Measurements from ENCODE around the gene ACSL1. TPM values are rescaled to one million over a fixed set of nuclear protein-coding genes. Genes with fewer than 3 reads are reported as not detected.

ACSL1 gene
- total RNA-seq, 1 experiment from 2014 or later = 12.5 TPM

GRCh38 chr4:184806711-184807110 is 19.1 kb downstream of the ACSL1 start:
- CTCF ChIA-PET = no interaction called here

GRCh38 chr4:184806229-184806550 is 19.6 kb downstream of the ACSL1 start:
- no peak for TF ChIP-seq RAD21 (IDR thresholded peaks at IDR 0.05; ENCODE audit: low read depth)
- DNase-seq (ENCODE audit: low read depth, low spot score) = no peak
- H4K20me1 ChIP-seq (ENCODE audit: insufficient read depth) = no peaks in the 10 kb centered on the region

More at GRCh38 chr4:184806711-184807110, 19.1 kb downstream of the ACSL1 start:
- ChIA-PET RAD21 (ENCODE audit: low non-redundant PET in 1 of 2, low total read pairs in 2 of 2, uncharacterized antibody in 2 of 2, unreplicated experiment in 2 of 2) (interaction anchor here in 1 of 2 experiments (0.5 kb wide), 1 partner anchor 22 kb away, joined by 6 read pairs; no protein-coding TSS in a partner anchor), POLR2A (no interaction called here)
- H3K36me3 ChIP-seq (ENCODE audit: control insufficient read depth in 1 of 2, insufficient read depth in 2 of 2, low read length in 2 of 2) = no peaks in the 10 kb centered on the region
- H3K4me3 ChIP-seq (replicated peaks in 1 of 2; ENCODE audit: low read depth in 1 of 2, low read length in 2 of 2) = no peak overlapping the region
- peaks cover 32 to 34% of the 10 kb centered on the region in 2 experiments for H3K4me1 ChIP-seq (ENCODE audit: control insufficient read depth in 1 of 2, insufficient read depth in 2 of 2, low read length in 2 of 2)
- no peak overlapping the region for H2AFZ ChIP-seq (ENCODE audit: low read depth, low read length, poor library complexity, severe bottlenecking)
- no peaks in the 10 kb centered on the region for H3K9me2 ChIP-seq (ENCODE audit: insufficient read depth)
- no peak for DNase-seq (ENCODE audit: low read depth, low spot score)
- H3K9me3 ChIP-seq (ENCODE audit: control insufficient read depth in 1 of 2, insufficient read depth in 1 of 2, low read depth in 1 of 2, low read length in 2 of 2) = no peaks in the 10 kb centered on the region
- TF ChIP-seq EGR1 (IDR thresholded peaks at IDR 0.05; ENCODE audit: low read depth) = no peak
- no peak for TF ChIP-seq POLR2A (IDR thresholded peaks at IDR 0.05; ENCODE audit: borderline replicate concordance, extremely low read depth, insufficient read depth, insufficient read length)
- TF ChIP-seq MAX (IDR thresholded peaks at IDR 0.05) = no peak
- no peak for TF ChIP-seq CBX3 (IDR thresholded peaks at IDR 0.05; ENCODE audit: low read depth)
- no peak for TF ChIP-seq ELF1 (IDR thresholded peaks at IDR 0.05; ENCODE audit: borderline replicate concordance, low read depth)
- TF ChIP-seq ZNF274 (IDR thresholded peaks at IDR 0.05; ENCODE audit: low read depth, low read length) = no peak
- ATAC-seq = no peak
- H3K9ac ChIP-seq (ENCODE audit: low read length) = no peak overlapping the region
- intact Hi-C loops (cut with micrococcal nuclease) = no loop called here
- no peak overlapping the region for H3K4me2 ChIP-seq (ENCODE audit: low read length)
- no TSS peak for BruUV-seq (replicated peaks)
- no peaks in the 10 kb centered on the region for H4K20me1 ChIP-seq (ENCODE audit: insufficient read depth)
- H3K79me2 ChIP-seq (ENCODE audit: insufficient read depth, low read length) = no peaks in the 10 kb centered on the region
- H3K27me3 ChIP-seq (ENCODE audit: insufficient read depth, low read length) = no peaks in the 10 kb centered on the region
- H3K27ac ChIP-seq (ENCODE audit: low read depth, low read length) = no peak overlapping the region

More at GRCh38 chr4:184806229-184806550, 19.6 kb downstream of the ACSL1 start:
- H3K4me3 ChIP-seq (replicated peaks in 1 of 2; ENCODE audit: low read depth in 1 of 2, low read length in 2 of 2) = no peak overlapping the region
- no peaks in the 10 kb centered on the region for H3K36me3 ChIP-seq (ENCODE audit: control insufficient read depth in 1 of 2, insufficient read depth in 2 of 2, low read length in 2 of 2)
- H2AFZ ChIP-seq (ENCODE audit: low read depth, low read length, poor library complexity, severe bottlenecking) = no peak overlapping the region
- H3K9ac ChIP-seq (ENCODE audit: low read length) = no peak overlapping the region
- H3K4me2 ChIP-seq (ENCODE audit: low read length) = peak overlapping the region; percentile 53
- RAD21 ChIA-PET (ENCODE audit: low non-redundant PET in 1 of 2, low total read pairs in 2 of 2, uncharacterized antibody in 2 of 2, unreplicated experiment in 2 of 2) = no interaction called here
- CTCF ChIA-PET = no interaction called here
- no peaks in the 10 kb centered on the region for H3K9me2 ChIP-seq (ENCODE audit: insufficient read depth)
- POLR2A ChIA-PET = no interaction called here
- H3K27ac ChIP-seq (ENCODE audit: low read depth, low read length) = no peak overlapping the region
- peaks cover 32 to 34% of the 10 kb centered on the region in 2 experiments for H3K4me1 ChIP-seq (ENCODE audit: control insufficient read depth in 1 of 2, insufficient read depth in 2 of 2, low read length in 2 of 2)
- H3K9me3 ChIP-seq (ENCODE audit: control insufficient read depth in 1 of 2, insufficient read depth in 1 of 2, low read depth in 1 of 2, low read length in 2 of 2) = no peaks in the 10 kb centered on the region
- no peaks in the 10 kb centered on the region for H3K79me2 ChIP-seq (ENCODE audit: insufficient read depth, low read length)
- no peaks in the 10 kb centered on the region for H3K27me3 ChIP-seq (ENCODE audit: insufficient read depth, low read length)
- intact Hi-C loops (cut with micrococcal nuclease) = no loop called here
- BruUV-seq (replicated peaks) = no TSS peak
- no peak for ATAC-seq
